ENCODE measurements around the gene PITRM1.
"Not testable (repeated sequence)": the region's sequence is repeated elsewhere in the genome, so short reads cannot be mapped to it uniquely, and the experiment has no call there.

Gene PITRM1

GRCh38 chr10:3107426-3107961, 65.1 kb downstream of the PITRM1 start:
- H3K9me3 ChIP-seq (ENCODE audit: control extremely low read depth in 1 of 5, control insufficient read depth in 4 of 5, insufficient read depth in 2 of 5, low read depth in 1 of 5, low read length in 4 of 5), result no peaks in the 10 kb centered on the region
- no peaks in the 10 kb centered on the region for H3K4me1 ChIP-seq (ENCODE audit: control extremely low read depth in 1 of 4, control insufficient read depth in 4 of 4, insufficient read depth in 4 of 4, low read length in 3 of 4)
- ChIA-PET CTCF (interaction anchor here (1.1 to 1.2 kb wide), 2 partner anchors 12 to 48 kb away, joined by 4 to 5 read pairs; no protein-coding TSS in a partner anchor), POLR2A (no interaction called here)
- peaks cover 19 to 89% (median 74%) of the 10 kb centered on the region in 4 experiments for H3K36me3 ChIP-seq (ENCODE audit: control insufficient read depth in 4 of 4, insufficient read depth in 4 of 4, low read length in 3 of 4)
- no peak overlapping the region for H3K27ac ChIP-seq (ENCODE audit: insufficient read depth in 1 of 2, low read depth in 1 of 2, low read length in 2 of 2, poor library complexity in 1 of 2, severe bottlenecking in 2 of 2)
- H3K4me3 ChIP-seq (ENCODE audit: control insufficient read depth in 1 of 7, extremely low read depth in 1 of 7, insufficient read depth in 4 of 7, low read depth in 2 of 7, low read length in 6 of 7), result no peak overlapping the region
- 99% methylated on average over 20 of the region's 22 CpGs for WGBS (ENCODE audit: insufficient coverage)
- H3K27me3 ChIP-seq (replicated peaks in 2 of 5; ENCODE audit: control insufficient read depth in 4 of 5, insufficient read depth in 5 of 5, low read length in 4 of 5), result no peaks in the 10 kb centered on the region
- no peak for DNase-seq

GRCh38 chr10:3106928-3107425, 65.6 kb downstream of the PITRM1 start:
- no peak overlapping the region for H3K4me3 ChIP-seq (ENCODE audit: control insufficient read depth in 1 of 7, extremely low read depth in 1 of 7, insufficient read depth in 4 of 7, low read depth in 2 of 7, low read length in 6 of 7)
- peaks cover 19 to 84% (median 71%) of the 10 kb centered on the region in 4 experiments for H3K36me3 ChIP-seq (ENCODE audit: control insufficient read depth in 4 of 4, insufficient read depth in 4 of 4, low read length in 3 of 4)
- H3K27ac ChIP-seq (ENCODE audit: insufficient read depth in 1 of 2, low read depth in 1 of 2, low read length in 2 of 2, poor library complexity in 1 of 2, severe bottlenecking in 2 of 2), result no peak overlapping the region
- WGBS (ENCODE audit: insufficient coverage), result no CpG with 5 or more reads among the region's 5 CpGs
- ChIA-PET POLR2A (no interaction called here), CTCF (interaction anchor here (1.2 kb wide), 1 partner anchor 12 kb away, joined by 5 read pairs; no protein-coding TSS in a partner anchor)
- H3K4me1 ChIP-seq (ENCODE audit: control extremely low read depth in 1 of 4, control insufficient read depth in 4 of 4, insufficient read depth in 4 of 4, low read length in 3 of 4), result no peaks in the 10 kb centered on the region
- H3K9me3 ChIP-seq (ENCODE audit: control extremely low read depth in 1 of 5, control insufficient read depth in 4 of 5, insufficient read depth in 2 of 5, low read depth in 1 of 5, low read length in 4 of 5), result no peaks in the 10 kb centered on the region
- DNase-seq, result no peak
- H3K27me3 ChIP-seq (replicated peaks in 2 of 5; ENCODE audit: control insufficient read depth in 4 of 5, insufficient read depth in 5 of 5, low read length in 4 of 5), result no peaks in the 10 kb centered on the region

- 97% methylated on average over 4 of the region's 10 CpGs for WGBS (ENCODE audit: insufficient coverage)
- DNase-seq; H3K9me3 ChIP-seq (ENCODE audit: control extremely low read depth in 1 of 5, control insufficient read depth in 4 of 5, insufficient read depth in 2 of 5, low read depth in 1 of 5, low read length in 4 of 5); POLR2A ChIA-PET; H3K27ac ChIP-seq (ENCODE audit: insufficient read depth in 1 of 2, low read depth in 1 of 2, low read length in 2 of 2, poor library complexity in 1 of 2, severe bottlenecking in 2 of 2); H3K27me3 ChIP-seq (replicated peaks in 2 of 5; ENCODE audit: control insufficient read depth in 4 of 5, insufficient read depth in 5 of 5, low read length in 4 of 5); H3K4me3 ChIP-seq (ENCODE audit: control insufficient read depth in 1 of 7, extremely low read depth in 1 of 7, insufficient read depth in 4 of 7, low read depth in 2 of 7, low read length in 6 of 7); H3K4me1 ChIP-seq (ENCODE audit: control extremely low read depth in 1 of 4, control insufficient read depth in 4 of 4, insufficient read depth in 4 of 4, low read length in 3 of 4): not testable (repeated sequence)
- peaks cover 15 to 82% (median 67%) of the 10 kb centered on the region in 4 experiments for H3K36me3 ChIP-seq (ENCODE audit: control insufficient read depth in 4 of 4, insufficient read depth in 4 of 4, low read length in 3 of 4)
- CTCF ChIA-PET, result interaction anchor here (1.2 kb wide), 1 partner anchor 13 kb away, joined by 5 read pairs; no protein-coding TSS in a partner anchor
These were observed 66.3 kb downstream of the PITRM1 start for GRCh38 chr10:3106328-3106727.

GRCh38 chr10:3105905-3106304, 66.7 kb downstream of the PITRM1 start:
- WGBS (ENCODE audit: insufficient coverage), result 86% methylated on average over 10 of the region's 20 CpGs
- H3K4me3 ChIP-seq (ENCODE audit: control insufficient read depth in 1 of 7, extremely low read depth in 1 of 7, insufficient read depth in 4 of 7, low read depth in 2 of 7, low read length in 6 of 7), result no peak overlapping the region
- H3K36me3 ChIP-seq (ENCODE audit: control insufficient read depth in 4 of 4, insufficient read depth in 4 of 4, low read length in 3 of 4), result peaks cover 13 to 82% (median 67%) of the 10 kb centered on the region in 4 experiments
- no peaks in the 10 kb centered on the region for H3K4me1 ChIP-seq (ENCODE audit: control extremely low read depth in 1 of 4, control insufficient read depth in 4 of 4, insufficient read depth in 4 of 4, low read length in 3 of 4)
- DNase-seq, result no peak
- no peak overlapping the region for H3K27ac ChIP-seq (ENCODE audit: insufficient read depth in 1 of 2, low read depth in 1 of 2, low read length in 2 of 2, poor library complexity in 1 of 2, severe bottlenecking in 2 of 2)
- H3K9me3 ChIP-seq (ENCODE audit: control extremely low read depth in 1 of 5, control insufficient read depth in 4 of 5, insufficient read depth in 2 of 5, low read depth in 1 of 5, low read length in 4 of 5), result no peaks in the 10 kb centered on the region
- ChIA-PET POLR2A (no interaction called here), CTCF (no interaction called here)
- H3K27me3 ChIP-seq (replicated peaks in 2 of 5; ENCODE audit: control insufficient read depth in 4 of 5, insufficient read depth in 5 of 5, low read length in 4 of 5), result no peaks in the 10 kb centered on the region

GRCh38 chr10:3105166-3105565, 67.4 kb downstream of the PITRM1 start:
- H3K36me3 ChIP-seq (ENCODE audit: control insufficient read depth in 4 of 4, insufficient read depth in 4 of 4, low read length in 3 of 4), result peaks cover 8 to 83% (median 69%) of the 10 kb centered on the region in 4 experiments
- no peaks in the 10 kb centered on the region for H3K4me1 ChIP-seq (ENCODE audit: control extremely low read depth in 1 of 4, control insufficient read depth in 4 of 4, insufficient read depth in 4 of 4, low read length in 3 of 4)
- no peak overlapping the region for H3K27ac ChIP-seq (ENCODE audit: insufficient read depth in 1 of 2, low read depth in 1 of 2, low read length in 2 of 2, poor library complexity in 1 of 2, severe bottlenecking in 2 of 2)
- H3K9me3 ChIP-seq (ENCODE audit: control extremely low read depth in 1 of 5, control insufficient read depth in 4 of 5, insufficient read depth in 2 of 5, low read depth in 1 of 5, low read length in 4 of 5), result no peaks in the 10 kb centered on the region
- WGBS (ENCODE audit: insufficient coverage), result 90% methylated on average over 20 of the region's 20 CpGs
- H3K27me3 ChIP-seq (replicated peaks in 2 of 5; ENCODE audit: control insufficient read depth in 4 of 5, insufficient read depth in 5 of 5, low read length in 4 of 5), result no peaks in the 10 kb centered on the region
- ChIA-PET CTCF (no interaction called here), POLR2A (no interaction called here)
- DNase-seq, result no peak
- H3K4me3 ChIP-seq (ENCODE audit: control insufficient read depth in 1 of 7, extremely low read depth in 1 of 7, insufficient read depth in 4 of 7, low read depth in 2 of 7, low read length in 6 of 7), result no peak overlapping the region

GRCh38 chr10:3104251-3104918, 68.2 kb downstream of the PITRM1 start:
- POLR2A ChIA-PET, result no interaction called here
- Histone ChIP-seq H3K9me3 (ENCODE audit: control extremely low read depth in 1 of 5, control insufficient read depth in 4 of 5, insufficient read depth in 2 of 5, low read depth in 1 of 5, low read length in 4 of 5) (no peaks in the 10 kb centered on the region), H3K4me1 (ENCODE audit: control extremely low read depth in 1 of 4, control insufficient read depth in 4 of 4, insufficient read depth in 4 of 4, low read length in 3 of 4) (no peaks in the 10 kb centered on the region), H3K27ac (ENCODE audit: insufficient read depth in 1 of 2, low read depth in 1 of 2, low read length in 2 of 2, poor library complexity in 1 of 2, severe bottlenecking in 2 of 2) (no peak overlapping the region), H3K27me3 (replicated peaks in 2 of 5; ENCODE audit: control insufficient read depth in 4 of 5, insufficient read depth in 5 of 5, low read length in 4 of 5) (no peaks in the 10 kb centered on the region), H3K36me3 (ENCODE audit: control insufficient read depth in 4 of 4, insufficient read depth in 4 of 4, low read length in 3 of 4) (peaks cover 7 to 85% (median 68%) of the 10 kb centered on the region in 4 experiments), H3K4me3 (ENCODE audit: control insufficient read depth in 1 of 7, extremely low read depth in 1 of 7, insufficient read depth in 4 of 7, low read depth in 2 of 7, low read length in 6 of 7) (no peak overlapping the region)
- WGBS (ENCODE audit: insufficient coverage), result 92% methylated on average over 28 of the region's 28 CpGs
- DNase-seq, result no peak
- CTCF ChIA-PET, result interaction anchor here (0.9 kb wide), 1 partner anchor 21 kb away, joined by 3 read pairs; no protein-coding TSS in a partner anchor

- H3K36me3 ChIP-seq (ENCODE audit: control insufficient read depth in 4 of 4, insufficient read depth in 4 of 4, low read length in 3 of 4), result peaks cover 6 to 85% (median 66%) of the 10 kb centered on the region in 4 experiments
- no peak for DNase-seq
- CTCF ChIA-PET, result interaction anchor here (0.9 kb wide), 1 partner anchor 20 kb away, joined by 3 read pairs; no protein-coding TSS in a partner anchor
- H3K27ac ChIP-seq (ENCODE audit: insufficient read depth in 1 of 2, low read depth in 1 of 2, low read length in 2 of 2, poor library complexity in 1 of 2, severe bottlenecking in 2 of 2), result no peak overlapping the region
- H3K27me3 ChIP-seq (replicated peaks in 2 of 5; ENCODE audit: control insufficient read depth in 4 of 5, insufficient read depth in 5 of 5, low read length in 4 of 5), result no peaks in the 10 kb centered on the region
- H3K9me3 ChIP-seq (ENCODE audit: control extremely low read depth in 1 of 5, control insufficient read depth in 4 of 5, insufficient read depth in 2 of 5, low read depth in 1 of 5, low read length in 4 of 5), result no peaks in the 10 kb centered on the region
- H3K4me3 ChIP-seq (ENCODE audit: control insufficient read depth in 1 of 7, extremely low read depth in 1 of 7, insufficient read depth in 4 of 7, low read depth in 2 of 7, low read length in 6 of 7), result no peak overlapping the region
- peaks cover 0 to 6% (median 0%) of the 10 kb centered on the region in 4 experiments for H3K4me1 ChIP-seq (ENCODE audit: control extremely low read depth in 1 of 4, control insufficient read depth in 4 of 4, insufficient read depth in 4 of 4, low read length in 3 of 4)
- POLR2A ChIA-PET, result no interaction called here
- 98% methylated on average over 26 of the region's 30 CpGs for WGBS (ENCODE audit: insufficient coverage)
These were observed 68.9 kb downstream of the PITRM1 start for GRCh38 chr10:3103646-3104045.

All from common myeloid progenitor, CD34-positive (primary cell).